Upper lobe of left lung (tissue), 4 donors: ENCODE data around the gene CHAF1A.

Source experiments
- EP300 ChIP-seq, 4 donors: sonication (generic); formaldehyde crosslinking; IDR thresholded peaks; one replicate each; pipeline ENCODE4 v1.5.1; 2017; ENCODE audit warnings: antibody characterized with exemption in 4 of 4, control low read depth in 2 of 4
- POLR2A ChIP-seq, 4 donors: fragments of 450-650 bp; IDR thresholded peaks; one replicate each; pipeline ENCODE4 v1.5.1; 2016 to 2017; ENCODE audit warnings: antibody characterized with exemption in 4 of 4, mild to moderate bottlenecking in 2 of 4
- POLR2AphosphoS5 ChIP-seq, 2 donors: sonication (generic); formaldehyde crosslinking; IDR thresholded peaks; one replicate each; pipeline ENCODE4 v1.5.1; 2017; ENCODE audit warnings: antibody characterized with exemption in 2 of 2
- TF ChIP-seq, protein P1 (sequence below), 6 experiments: fragments of 450-650 bp in 4 of 6; fragments of 200-600 bp in 2 of 6; sonication (generic) in 2 of 6; IDR thresholded peaks; one replicate each; pipeline ENCODE4 v1.5.1; 2016 to 2019; ENCODE audit warnings: antibody characterized with exemption in 6 of 6

DNA sequence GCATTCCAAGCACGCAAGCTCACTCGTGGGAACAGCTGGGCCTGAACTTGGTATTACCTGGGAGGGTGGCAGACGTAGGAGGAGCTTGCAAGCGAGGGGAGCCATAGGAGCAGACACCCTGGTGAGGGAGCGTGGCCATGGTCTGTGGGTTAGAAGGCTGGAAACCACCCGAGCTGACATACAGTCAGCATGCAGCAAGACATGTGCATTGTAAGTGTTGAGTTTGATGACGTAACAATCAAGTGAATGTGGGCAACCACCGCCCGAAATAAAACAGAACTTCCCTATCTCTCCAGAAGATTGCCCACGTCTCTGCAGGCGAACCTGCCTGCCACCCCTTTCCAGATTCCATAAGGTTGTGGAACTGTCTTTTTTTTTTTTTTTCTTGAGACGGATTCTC, 28.3 kb downstream of the CHAF1A start:
- TF ChIP-seq, protein P1, sequence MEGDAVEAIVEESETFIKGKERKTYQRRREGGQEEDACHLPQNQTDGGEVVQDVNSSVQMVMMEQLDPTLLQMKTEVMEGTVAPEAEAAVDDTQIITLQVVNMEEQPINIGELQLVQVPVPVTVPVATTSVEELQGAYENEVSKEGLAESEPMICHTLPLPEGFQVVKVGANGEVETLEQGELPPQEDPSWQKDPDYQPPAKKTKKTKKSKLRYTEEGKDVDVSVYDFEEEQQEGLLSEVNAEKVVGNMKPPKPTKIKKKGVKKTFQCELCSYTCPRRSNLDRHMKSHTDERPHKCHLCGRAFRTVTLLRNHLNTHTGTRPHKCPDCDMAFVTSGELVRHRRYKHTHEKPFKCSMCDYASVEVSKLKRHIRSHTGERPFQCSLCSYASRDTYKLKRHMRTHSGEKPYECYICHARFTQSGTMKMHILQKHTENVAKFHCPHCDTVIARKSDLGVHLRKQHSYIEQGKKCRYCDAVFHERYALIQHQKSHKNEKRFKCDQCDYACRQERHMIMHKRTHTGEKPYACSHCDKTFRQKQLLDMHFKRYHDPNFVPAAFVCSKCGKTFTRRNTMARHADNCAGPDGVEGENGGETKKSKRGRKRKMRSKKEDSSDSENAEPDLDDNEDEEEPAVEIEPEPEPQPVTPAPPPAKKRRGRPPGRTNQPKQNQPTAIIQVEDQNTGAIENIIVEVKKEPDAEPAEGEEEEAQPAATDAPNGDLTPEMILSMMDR (IDR thresholded peaks at IDR 0.05) = no peak
- no peak for TF ChIP-seq POLR2AphosphoS5 (IDR thresholded peaks at IDR 0.05)
- TF ChIP-seq POLR2A (IDR thresholded peaks at IDR 0.05) = no peak
- TF ChIP-seq EP300 (IDR thresholded peaks at IDR 0.05) = no peak
